GM23248 (cell line): ENCODE data around the gene TRAPPC5. TPM values are rescaled to one million over a fixed set of nuclear protein-coding genes. Genes with fewer than 3 reads are reported as not detected.

Experiments
- DNase-seq: peaks from one replicate; pipeline ENCODE4 v3.0.0-alpha.2; 2015
- H2AFZ ChIP-seq: fragments of 200-600 bp; sonication (generic); 2 replicates; pipeline ENCODE4 v1.6.1; 2016; ENCODE audit warnings: antibody characterized with exemption
- H3F3A ChIP-seq: fragments of 200-600 bp; sonication (generic); 2 replicates; pipeline ENCODE4 v1.6.1; 2016; ENCODE audit warnings: mild to moderate bottlenecking, antibody characterized with exemption, mixed run types; ENCODE audit not compliant: insufficient read depth
- H3K27ac ChIP-seq: fragments of 200-600 bp; sonication (generic); 2 replicates; pipeline ENCODE4 v1.5.1; 2016; ENCODE audit warnings: mild to moderate bottlenecking
- H3K27me3 ChIP-seq: fragments of 200-600 bp; sonication (generic); replicated peaks from 2 replicates; pipeline ENCODE4 v1.6.1; 2016; ENCODE audit warnings: mild to moderate bottlenecking; ENCODE audit not compliant: insufficient read depth
- H3K36me3 ChIP-seq: fragments of 200-600 bp; sonication (generic); 2 replicates; pipeline ENCODE4 v1.6.1; 2016; ENCODE audit warnings: low read depth, mild to moderate bottlenecking
- H3K4me1 ChIP-seq: fragments of 200-600 bp; sonication (generic); 2 replicates; pipeline ENCODE4 v1.6.1; 2016; ENCODE audit warnings: mild to moderate bottlenecking; ENCODE audit not compliant: insufficient read depth
- H3K4me2 ChIP-seq: fragments of 200-600 bp; sonication (generic); one replicate; pipeline ENCODE4 v1.6.1; 2016; ENCODE audit warnings: mild to moderate bottlenecking; ENCODE audit not compliant: unreplicated experiment
- H3K4me3 ChIP-seq: fragments of 200-600 bp; sonication (generic); 2 replicates; pipeline ENCODE4 v1.5.1; 2016; ENCODE audit warnings: mild to moderate bottlenecking
- H3K79me2 ChIP-seq: fragments of 200-600 bp; sonication (generic); 2 replicates; pipeline ENCODE4 v1.6.1; 2016; ENCODE audit warnings: mild to moderate bottlenecking; ENCODE audit not compliant: insufficient read depth
- H3K9ac ChIP-seq: fragments of 200-600 bp; sonication (generic); 2 replicates; pipeline ENCODE4 v1.6.1; 2016; ENCODE audit warnings: mild to moderate bottlenecking
- H3K9me2 ChIP-seq: fragments of 200-600 bp; sonication (generic); 2 replicates; pipeline ENCODE4 v1.6.1; 2016; ENCODE audit warnings: mixed run types, mild to moderate bottlenecking, moderate library complexity; ENCODE audit not compliant: insufficient read depth
- H3K9me3 ChIP-seq: fragments of 200-600 bp; sonication (generic); one replicate; pipeline ENCODE4 v1.6.1; 2017; ENCODE audit warnings: low read depth
- H4K20me1 ChIP-seq: fragments of 200-600 bp; sonication (generic); 2 replicates; pipeline ENCODE4 v1.6.0; 2016; ENCODE audit not compliant: insufficient read depth
- EZH2 ChIP-seq: fragments of 200-600 bp; sonication (generic); IDR thresholded peaks from 2 replicates; pipeline ENCODE4 v1.6.1; 2018; ENCODE audit warnings: antibody characterized with exemption, mild to moderate bottlenecking; ENCODE audit not compliant: insufficient read depth, poor library complexity, severe bottlenecking
- EZH2phosphoT487 ChIP-seq: fragments of 200-600 bp; sonication (generic); IDR thresholded peaks from 2 replicates; pipeline ENCODE4 v1.6.1; 2018; ENCODE audit warnings: antibody characterized with exemption, moderate library complexity, mild to moderate bottlenecking, low read depth; ENCODE audit not compliant: insufficient read depth
- WGBS, 2 experiments: methylation state at CpG; one replicate each; pipeline ENCODE4 v1.1.6; 2015 to 2017; ENCODE audit warnings: low lambda C conversion rate in 2 of 2, low coverage in 1 of 2; ENCODE audit errors: missing lambda C conversion rate in 2 of 2; 5-methylcytosine and 5-hydroxymethylcytosine counted together
- in situ Hi-C: fragments of 300-500 bp; cut with MboI; formaldehyde crosslinking; loops from 2 replicates; pipeline ENCODE4 v1.15.0; 2020
- polyA plus RNA-seq: library from polyadenylated mRNA; unstranded; fragments of >200 nt; fragmentation: Nextera tagmentation; extraction: Ambion mirVana; gene quantifications from 2 replicates; pipeline ENCODE4 v1.2.1, GENCODE V29; 2016
- total RNA-seq: library from RNA; depleted of rRNA; stranded (reverse); fragments of >200 nt; shearing (Covaris generic); gene quantifications from 2 replicates; pipeline ENCODE4 v1.2.3, GENCODE V29; 2014

The TRAPPC5 gene
- total and polyA plus RNA-seq, 2 experiments from 2014 or later = 68.1 to 207 TPM

- Histone ChIP-seq H3K27me3 (no peaks in the 10 kb centered on the region; the same call in 1 of the 2 replicates), H3K9me2 (no peaks in the 10 kb centered on the region), H3K4me2 (no peak overlapping the region), H3K9ac (no peak overlapping the region), H3K36me3 (no peaks in the 10 kb centered on the region), H3K79me2 (no peaks in the 10 kb centered on the region), H3K27ac (no peak overlapping the region), H2AFZ (no peak overlapping the region), H3K9me3 (no peaks in the 10 kb centered on the region), H3K4me3 (no peak overlapping the region), H4K20me1 (no peaks in the 10 kb centered on the region), H3F3A (no peaks in the 10 kb centered on the region), H3K4me1 (no peaks in the 10 kb centered on the region)
- no peak for DNase-seq
- WGBS, 2 experiments = 18 to 33% methylated on average over 1 of the region's 1 CpG
- TF ChIP-seq EZH2phosphoT487 (no peak), EZH2 (no peak)
- in situ Hi-C loops = no loop called here
These were observed 35.0 kb downstream of the TRAPPC5 start for GRCh38 chr19:7715671-7716070.

DNA sequence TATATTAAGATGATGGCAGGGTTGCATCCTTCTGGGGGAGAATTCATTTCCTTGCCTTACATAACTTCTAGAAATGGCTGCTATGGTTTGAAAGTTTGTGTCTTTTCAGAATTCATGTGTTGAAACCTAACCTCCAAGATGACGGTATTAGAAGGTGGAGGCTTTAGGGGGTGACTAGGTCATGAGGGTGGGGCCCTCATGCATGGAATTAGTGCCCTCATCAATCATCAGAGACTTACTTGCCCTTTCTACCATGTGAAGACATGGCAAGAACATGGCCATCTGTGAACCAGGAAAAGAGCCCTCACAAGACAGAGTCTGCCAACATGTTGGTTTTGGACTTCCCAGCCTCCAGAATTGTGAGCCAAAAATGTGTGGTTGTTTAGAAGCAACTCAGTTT, 36.1 kb downstream of the TRAPPC5 start:
- no peak for TF ChIP-seq EZH2
- TF ChIP-seq EZH2phosphoT487 = no peak
- H3K4me1 ChIP-seq = no peaks in the 10 kb centered on the region
- H2AFZ ChIP-seq = no peak overlapping the region
- no peaks in the 10 kb centered on the region for H3K9me2 ChIP-seq
- H3K36me3 ChIP-seq = no peaks in the 10 kb centered on the region
- WGBS, 2 experiments = 32 to 55% methylated on average over 1 of the region's 1 CpG
- no peaks in the 10 kb centered on the region; the same call in 1 of the 2 replicates for H3K27me3 ChIP-seq
- H3F3A ChIP-seq = no peaks in the 10 kb centered on the region
- H3K27ac ChIP-seq = no peak overlapping the region
- no peak overlapping the region for H3K9ac ChIP-seq
- H3K79me2 ChIP-seq = no peaks in the 10 kb centered on the region
- H3K9me3 ChIP-seq = no peaks in the 10 kb centered on the region
- no peak overlapping the region for H3K4me2 ChIP-seq
- in situ Hi-C loops = no loop called here
- no peak for DNase-seq
- no peaks in the 10 kb centered on the region for H4K20me1 ChIP-seq
- H3K4me3 ChIP-seq = no peak overlapping the region

DNA sequence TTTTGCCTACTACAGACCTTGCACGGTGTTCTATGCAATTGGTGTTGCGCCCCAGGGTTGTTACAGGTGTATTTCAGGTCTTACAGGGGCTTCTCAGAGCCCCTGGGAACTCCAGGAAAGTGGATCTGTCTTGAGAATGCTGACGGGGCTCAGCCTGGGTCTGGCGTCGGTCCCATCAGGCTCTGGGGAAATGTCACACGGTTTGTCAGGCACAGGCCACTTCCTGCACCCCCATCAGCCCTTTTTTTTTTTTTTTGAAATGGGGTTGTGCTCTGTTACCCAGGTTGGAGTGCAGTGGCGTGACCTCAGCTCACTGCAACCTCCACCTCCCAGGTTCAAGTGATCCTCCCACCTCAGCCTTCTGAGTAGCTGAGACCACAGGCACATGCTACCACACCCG, 38.0 kb downstream of the TRAPPC5 start:
- no peak overlapping the region for H2AFZ ChIP-seq
- no peaks in the 10 kb centered on the region for H3K79me2 ChIP-seq
- H3K4me1 ChIP-seq = no peaks in the 10 kb centered on the region
- TF ChIP-seq EZH2 (no peak), EZH2phosphoT487 (no peak)
- H3K4me3 ChIP-seq = no peak overlapping the region
- no peak overlapping the region for H3K27ac ChIP-seq
- no peaks in the 10 kb centered on the region for H3K9me2 ChIP-seq
- in situ Hi-C loops = no loop called here
- H3K9me3 ChIP-seq = no peaks in the 10 kb centered on the region
- no peaks in the 10 kb centered on the region for H3K36me3 ChIP-seq
- H3K4me2 ChIP-seq = no peak overlapping the region
- H3F3A ChIP-seq = no peaks in the 10 kb centered on the region
- 19% methylated on average over 8 of the region's 8 CpGs for WGBS, 2 experiments
- H3K9ac ChIP-seq = no peak overlapping the region
- no peak for DNase-seq
- no peaks in the 10 kb centered on the region for H4K20me1 ChIP-seq
- no peaks in the 10 kb centered on the region; the same call in 1 of the 2 replicates for H3K27me3 ChIP-seq

DNA sequence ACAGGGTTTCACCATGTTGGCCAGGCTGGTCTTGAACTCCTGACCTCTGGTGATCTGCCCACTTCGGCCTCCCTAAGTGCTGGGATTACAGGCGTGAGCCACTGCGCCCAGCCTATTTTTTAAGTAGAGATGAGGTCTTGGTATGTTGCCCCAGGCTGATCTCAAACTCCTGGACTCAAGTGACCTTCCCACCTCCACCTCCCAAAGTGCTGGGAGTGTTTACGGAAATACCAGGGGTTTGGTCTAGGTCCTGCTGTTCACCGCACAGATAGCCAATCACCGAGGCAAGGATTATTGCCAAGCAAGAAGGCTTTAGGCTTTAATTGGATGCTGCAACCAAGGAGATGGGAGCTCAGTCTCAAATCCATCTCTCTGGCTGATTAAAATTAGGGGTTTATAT, 39.7 kb downstream of the TRAPPC5 start:
- Histone ChIP-seq H3K36me3 (no peaks in the 10 kb centered on the region), H3K9me3 (no peaks in the 10 kb centered on the region), H2AFZ (no peak overlapping the region), H3K79me2 (no peaks in the 10 kb centered on the region), H3K9ac (no peak overlapping the region), H3F3A (no peaks in the 10 kb centered on the region), H3K4me1 (no peaks in the 10 kb centered on the region), H3K4me2 (no peak overlapping the region), H4K20me1 (no peaks in the 10 kb centered on the region), H3K27me3 (no peaks in the 10 kb centered on the region; the same call in 1 of the 2 replicates), H3K9me2 (no peaks in the 10 kb centered on the region), H3K4me3 (no peak overlapping the region), H3K27ac (no peak overlapping the region)
- no peak for DNase-seq
- in situ Hi-C loops = no loop called here
- 74 to 77% methylated on average over 6 of the region's 6 CpGs for WGBS, 2 experiments
- TF ChIP-seq EZH2 (no peak), EZH2phosphoT487 (no peak)

GRCh38 chr19:7722231-7722651, 41.6 kb downstream of the TRAPPC5 start:
- no peak for TF ChIP-seq EZH2phosphoT487
- no peak for TF ChIP-seq EZH2
- in situ Hi-C loops = no loop called here
- WGBS, 2 experiments = 43 to 46% methylated on average over 5 of the region's 5 CpGs
- Histone ChIP-seq H3F3A (no peaks in the 10 kb centered on the region), H3K9me2 (no peaks in the 10 kb centered on the region), H3K36me3 (no peaks in the 10 kb centered on the region), H3K4me3 (no peak overlapping the region), H3K79me2 (no peaks in the 10 kb centered on the region), H3K9ac (no peak overlapping the region), H3K27me3 (peaks cover 9% of the 10 kb centered on the region), H3K27ac (no peak overlapping the region), H3K4me1 (no peaks in the 10 kb centered on the region), H3K4me2 (no peak overlapping the region), H3K9me3 (no peaks in the 10 kb centered on the region), H2AFZ (no peak overlapping the region), H4K20me1 (no peaks in the 10 kb centered on the region)
- no peak for DNase-seq
